ENCODE results near the gene DDX46. TPM values are rescaled to one million over a fixed set of nuclear protein-coding genes. Genes with fewer than 3 reads are reported as not detected.
"Not testable (repeated sequence)": the region's sequence is repeated elsewhere in the genome, so short reads cannot be mapped to it uniquely, and the experiment has no call there.

DDX46 gene
- total RNA-seq, 1 donor from 2014 or later = 66.3 TPM

DNA sequence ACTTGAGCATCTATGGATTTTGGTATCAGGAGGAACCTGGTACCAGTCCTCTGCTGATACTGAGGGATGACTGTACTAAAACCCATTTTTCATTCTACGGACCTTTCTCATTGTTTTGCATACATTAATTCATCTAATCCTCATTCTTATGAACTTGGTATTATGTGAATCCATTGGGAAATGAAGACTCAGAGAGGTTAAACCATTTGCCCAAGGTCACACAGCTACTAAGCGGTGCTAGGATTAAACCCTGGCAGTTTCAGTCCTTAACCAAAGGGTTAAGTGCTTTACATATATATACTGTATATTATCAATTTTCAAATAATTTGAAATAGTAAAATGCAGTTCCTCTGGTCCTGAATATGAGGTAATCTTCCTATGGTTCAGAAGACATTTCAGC, 16.4 kb upstream of the DDX46 start:
- no peaks in the 10 kb centered on the region for H3K36me3 Mint-ChIP-seq
- H3K27me3 Mint-ChIP-seq = no peaks in the 10 kb centered on the region
- H3K4me3 Mint-ChIP-seq = no peak overlapping the region
- H3K4me1 Mint-ChIP-seq (ENCODE audit: unreplicated experiment) = peaks cover 13% of the 10 kb centered on the region
- TF ChIP-seq, protein P1, sequence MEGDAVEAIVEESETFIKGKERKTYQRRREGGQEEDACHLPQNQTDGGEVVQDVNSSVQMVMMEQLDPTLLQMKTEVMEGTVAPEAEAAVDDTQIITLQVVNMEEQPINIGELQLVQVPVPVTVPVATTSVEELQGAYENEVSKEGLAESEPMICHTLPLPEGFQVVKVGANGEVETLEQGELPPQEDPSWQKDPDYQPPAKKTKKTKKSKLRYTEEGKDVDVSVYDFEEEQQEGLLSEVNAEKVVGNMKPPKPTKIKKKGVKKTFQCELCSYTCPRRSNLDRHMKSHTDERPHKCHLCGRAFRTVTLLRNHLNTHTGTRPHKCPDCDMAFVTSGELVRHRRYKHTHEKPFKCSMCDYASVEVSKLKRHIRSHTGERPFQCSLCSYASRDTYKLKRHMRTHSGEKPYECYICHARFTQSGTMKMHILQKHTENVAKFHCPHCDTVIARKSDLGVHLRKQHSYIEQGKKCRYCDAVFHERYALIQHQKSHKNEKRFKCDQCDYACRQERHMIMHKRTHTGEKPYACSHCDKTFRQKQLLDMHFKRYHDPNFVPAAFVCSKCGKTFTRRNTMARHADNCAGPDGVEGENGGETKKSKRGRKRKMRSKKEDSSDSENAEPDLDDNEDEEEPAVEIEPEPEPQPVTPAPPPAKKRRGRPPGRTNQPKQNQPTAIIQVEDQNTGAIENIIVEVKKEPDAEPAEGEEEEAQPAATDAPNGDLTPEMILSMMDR (conservative IDR thresholded peaks at IDR 0.05) = no peak
- DNase-seq (ENCODE audit: extremely low spot score, unreplicated experiment) = no peak
- H3K27ac Mint-ChIP-seq = no peak overlapping the region
- H3K9me3 Mint-ChIP-seq = no peaks in the 10 kb centered on the region

DNA sequence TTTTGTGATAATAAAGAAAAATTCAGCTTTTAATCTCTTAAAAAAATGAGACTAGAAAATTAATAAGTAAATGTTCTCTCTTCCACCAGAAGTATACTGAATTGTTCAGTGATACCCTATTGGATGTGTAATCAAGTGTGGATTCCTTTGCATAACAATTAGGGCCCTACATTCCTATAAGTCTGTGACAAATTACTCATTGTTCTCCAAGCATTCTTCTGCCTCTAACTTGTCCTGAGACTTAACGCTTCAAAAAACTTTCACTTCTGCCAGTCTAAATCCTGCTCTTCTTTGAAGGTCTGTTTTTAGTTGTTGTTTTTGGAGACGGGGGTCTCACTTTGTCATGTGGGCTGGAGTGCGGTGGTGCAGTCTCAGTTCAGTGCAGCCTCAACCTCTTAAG, 9.2 kb upstream of the DDX46 start:
- peaks cover 9% of the 10 kb centered on the region for H3K36me3 Mint-ChIP-seq
- no peaks in the 10 kb centered on the region for H3K9me3 Mint-ChIP-seq
- no peak overlapping the region for H3K4me3 Mint-ChIP-seq
- no peaks in the 10 kb centered on the region for H3K27me3 Mint-ChIP-seq
- no peak overlapping the region for H3K27ac Mint-ChIP-seq
- TF ChIP-seq, protein P1 (conservative IDR thresholded peaks at IDR 0.05) = no peak
- no peaks in the 10 kb centered on the region for H3K4me1 Mint-ChIP-seq (ENCODE audit: unreplicated experiment)
- no peak for DNase-seq (ENCODE audit: extremely low spot score, unreplicated experiment)

DNA sequence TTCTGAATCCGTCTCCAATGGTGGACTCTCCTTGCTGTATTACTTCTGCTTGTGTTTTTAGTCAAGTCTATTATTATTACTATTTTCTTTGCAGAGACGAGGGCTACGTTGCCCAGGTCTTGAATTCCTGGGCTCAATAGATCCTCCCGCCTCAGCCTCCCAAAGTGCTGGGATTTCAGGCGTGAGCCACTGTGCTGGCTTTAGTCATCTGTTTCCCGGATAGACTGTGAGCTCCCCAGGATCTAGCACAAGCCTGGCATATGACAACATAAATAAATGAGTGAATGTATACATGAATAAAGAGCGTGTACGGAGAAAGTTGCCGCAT, 439 bp upstream of the DDX46 start:
- H3K27ac Mint-ChIP-seq = peak overlapping the region; percentile 94
- no peaks in the 10 kb centered on the region for H3K36me3 Mint-ChIP-seq
- peak overlapping the region; percentile 99 for H3K4me3 Mint-ChIP-seq
- no peaks in the 10 kb centered on the region for H3K9me3 Mint-ChIP-seq
- DNase-seq (ENCODE audit: extremely low spot score, unreplicated experiment) = no peak
- no peaks in the 10 kb centered on the region for H3K27me3 Mint-ChIP-seq
- TF ChIP-seq, protein P1 (conservative IDR thresholded peaks at IDR 0.05) = no peak
- peaks cover 25% of the 10 kb centered on the region for H3K4me1 Mint-ChIP-seq (ENCODE audit: unreplicated experiment)

DNA sequence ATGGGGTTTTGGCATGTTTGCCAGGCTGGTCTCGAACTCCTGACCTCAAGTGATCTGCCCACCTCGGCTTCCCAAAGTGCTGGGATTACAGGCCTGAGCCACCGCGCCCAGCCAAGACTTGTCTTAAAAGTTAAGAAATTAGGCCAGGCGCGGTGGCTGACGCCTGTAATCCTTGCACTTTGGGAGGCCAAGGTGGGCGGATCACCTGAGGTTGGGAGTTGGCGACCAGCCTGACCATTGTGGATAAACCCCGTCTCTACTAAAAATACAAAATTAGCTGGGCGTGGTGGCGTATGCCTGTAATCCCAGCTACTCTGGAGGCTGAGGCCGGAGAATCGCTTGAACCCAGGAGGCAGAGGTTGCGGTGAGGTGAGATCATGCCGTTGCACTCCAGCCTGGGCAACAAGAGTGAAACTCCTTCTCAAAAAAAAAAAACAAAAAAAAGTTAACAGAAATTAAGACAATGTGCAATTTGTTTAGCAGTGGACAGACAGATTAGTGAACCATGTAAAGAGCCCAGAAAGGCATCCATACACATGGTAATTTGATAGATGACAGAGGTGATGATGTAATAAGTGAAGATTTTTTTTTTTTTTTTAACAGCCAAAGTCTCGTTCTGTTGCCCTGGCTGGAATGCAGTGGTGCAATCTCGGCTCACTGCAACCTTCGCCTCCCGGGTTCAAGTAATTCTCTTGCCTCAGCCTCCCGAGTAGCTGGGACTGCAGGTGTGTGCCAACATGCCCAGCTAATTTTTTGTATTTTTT, 9.1 kb downstream of the DDX46 start:
- not testable (repeated sequence) for H3K4me1 Mint-ChIP-seq (ENCODE audit: unreplicated experiment); H3K4me3 Mint-ChIP-seq; H3K27me3 Mint-ChIP-seq; DNase-seq (ENCODE audit: extremely low spot score, unreplicated experiment); H3K27ac Mint-ChIP-seq; H3K9me3 Mint-ChIP-seq
- H3K36me3 Mint-ChIP-seq = peaks cover 14% of the 10 kb centered on the region

DNA sequence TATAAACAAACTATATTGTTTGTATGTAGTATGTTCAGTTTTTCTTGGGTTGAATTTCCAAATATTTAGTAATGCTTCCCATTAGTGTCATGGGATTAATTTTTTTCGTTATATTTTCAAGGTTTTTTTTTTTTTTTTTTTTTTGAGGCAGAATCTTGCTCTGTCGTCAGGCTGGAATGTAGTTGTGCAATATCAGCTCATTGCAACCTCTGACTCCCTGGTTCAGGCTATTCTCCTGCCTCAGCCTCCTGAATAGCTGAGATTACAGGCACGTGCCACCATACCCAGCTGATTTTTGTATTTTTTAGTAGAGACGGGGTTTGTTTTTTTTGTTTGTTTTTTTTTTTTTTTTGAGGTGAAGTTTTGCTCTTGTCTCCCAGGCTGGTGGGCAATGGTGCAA, 10.6 kb downstream of the DDX46 start:
- Mint-ChIP-seq H3K27me3 (no peaks in the 10 kb centered on the region), H3K36me3 (peaks cover 19% of the 10 kb centered on the region), H3K9me3 (no peaks in the 10 kb centered on the region), H3K27ac (no peak overlapping the region), H3K4me3 (no peak overlapping the region), H3K4me1 (ENCODE audit: unreplicated experiment) (no peaks in the 10 kb centered on the region)
- TF ChIP-seq, protein P1 (conservative IDR thresholded peaks at IDR 0.05) = no peak
- no peak for DNase-seq (ENCODE audit: extremely low spot score, unreplicated experiment)

DNA sequence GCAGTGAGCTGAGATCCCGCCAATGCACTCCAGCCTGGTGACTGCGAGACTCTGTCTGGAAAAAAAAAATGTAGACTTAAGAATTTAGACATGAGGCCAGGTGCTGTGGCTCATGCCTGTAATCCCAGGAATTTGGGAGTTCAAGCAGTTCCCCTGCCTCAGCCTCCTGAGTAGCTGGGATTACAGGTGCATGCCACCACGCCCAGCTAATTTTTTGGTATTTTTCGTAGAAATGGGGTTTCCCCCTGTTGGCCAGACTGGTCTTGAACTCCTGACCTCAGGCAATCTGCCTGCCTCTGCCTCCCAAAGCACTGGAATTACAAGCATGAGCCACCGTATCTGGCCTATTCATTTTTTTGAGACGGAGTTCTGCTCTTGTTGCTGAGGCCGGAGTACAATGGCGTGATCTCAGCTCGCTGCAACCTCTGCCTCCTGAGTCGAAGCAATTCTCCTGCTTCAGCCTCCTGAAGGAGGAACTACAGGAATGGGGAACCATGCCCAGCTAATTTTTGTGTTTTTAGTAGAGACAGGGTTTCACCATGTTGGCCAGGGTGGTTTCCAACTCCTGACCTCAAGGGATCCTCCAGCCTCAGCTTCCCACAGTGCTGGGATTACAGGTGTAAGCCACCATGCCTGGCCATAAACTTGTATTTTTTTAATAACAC, 14.0 kb downstream of the DDX46 start:
- no peak overlapping the region for H3K4me3 Mint-ChIP-seq
- no peak for DNase-seq (ENCODE audit: extremely low spot score, unreplicated experiment)
- TF ChIP-seq, protein P1 (conservative IDR thresholded peaks at IDR 0.05) = no peak
- no peaks in the 10 kb centered on the region for H3K9me3 Mint-ChIP-seq
- no peak overlapping the region for H3K27ac Mint-ChIP-seq
- no peaks in the 10 kb centered on the region for H3K27me3 Mint-ChIP-seq
- H3K36me3 Mint-ChIP-seq = peaks cover 26% of the 10 kb centered on the region
- no peaks in the 10 kb centered on the region for H3K4me1 Mint-ChIP-seq (ENCODE audit: unreplicated experiment)
